HG03457 (cell line): ENCODE measurements around the gene B4GALNT4.
"Not testable (repeated sequence)": the region's sequence is repeated elsewhere in the genome, so short reads cannot be mapped to it uniquely, and the experiment has no call there.

Experiments used
- ATAC-seq: cut with Tn5 transposase; IDR thresholded peaks from one replicate; pipeline ENCODE4 v1.9.1; 2021; ENCODE audit warnings: moderate number of reproducible peaks; ENCODE audit not compliant: unreplicated experiment

B4GALNT4 gene

GRCh38 chr11:375065-376025 lies 6.0 kb downstream of the B4GALNT4 start:
- ATAC-seq, result no peak

GRCh38 chr11:376531-377173 lies 7.4 kb downstream of the B4GALNT4 start:
- no peak for ATAC-seq

GRCh38 chr11:377174-377865 lies 8.0 kb downstream of the B4GALNT4 start:
- no peak for ATAC-seq

GRCh38 chr11:377883-378500 lies 8.7 kb downstream of the B4GALNT4 start:
- ATAC-seq, result no peak

- ATAC-seq, result no peak
These were observed 10.2 kb downstream of the B4GALNT4 start for GRCh38 chr11:379205-380094.

- ATAC-seq, result no peak
These were observed 10.8 kb downstream of the B4GALNT4 start for GRCh38 chr11:380095-380480.

- no peak for ATAC-seq
These were observed 11.2 kb downstream of the B4GALNT4 start for GRCh38 chr11:380491-380890.

- no peak for ATAC-seq
These were observed 11.7 kb downstream of the B4GALNT4 start for GRCh38 chr11:380996-381395.

GRCh38 chr11:381501-382072 lies 12.3 kb downstream of the B4GALNT4 start:
- no peak for ATAC-seq

- no peak for ATAC-seq
These were observed 12.9 kb downstream of the B4GALNT4 start for GRCh38 chr11:382081-382629.

- no peak for ATAC-seq
These were observed 14.1 kb downstream of the B4GALNT4 start for GRCh38 chr11:383431-383830.

- no peak for ATAC-seq
These were observed 15.2 kb downstream of the B4GALNT4 start for GRCh38 chr11:384511-384910.

- ATAC-seq, result no peak
These were observed 16.5 kb downstream of the B4GALNT4 start for GRCh38 chr11:385594-386351.

- ATAC-seq, result no peak
These were observed 17.2 kb downstream of the B4GALNT4 start for GRCh38 chr11:386483-386882.

- ATAC-seq, result no peak
These were observed 18.0 kb downstream of the B4GALNT4 start for GRCh38 chr11:387193-387793.

- not testable (repeated sequence) for ATAC-seq
These were observed 20.1 kb downstream of the B4GALNT4 start for GRCh38 chr11:389369-389768.

GRCh38 chr11:390175-390574 lies 20.9 kb downstream of the B4GALNT4 start:
- ATAC-seq, result no peak
